KOPT-K1 (cell line): ENCODE measurements around the gene LGALS16.

Source experiments
- H3K27ac ChIP-seq: fragments of 200-600 bp; sonication (generic); 2 replicates; pipeline ENCODE4 v1.5.1; 2016; ENCODE audit warnings: antibody characterized with exemption, mild to moderate bottlenecking, low read depth, low read length; ENCODE audit not compliant: poor library complexity, severe bottlenecking
- H3K36me3 ChIP-seq: fragments of 200-600 bp; sonication (generic); 2 replicates; pipeline ENCODE4 v1.5.1; 2017; ENCODE audit warnings: antibody characterized with exemption, mild to moderate bottlenecking, low read length, moderate library complexity; ENCODE audit not compliant: insufficient read depth
- H3K9me3 ChIP-seq: fragments of 200-600 bp; sonication (generic); 2 replicates; pipeline ENCODE4 v1.5.1; 2017; ENCODE audit warnings: antibody characterized with exemption, low read length, mild to moderate bottlenecking; ENCODE audit not compliant: insufficient read depth, poor library complexity, severe bottlenecking

LGALS16 gene

GRCh38 chr19:39692166-39692565 lies 36.5 kb downstream of the LGALS16 start:
- Histone ChIP-seq H3K36me3 (no peaks in the 10 kb centered on the region), H3K9me3 (peaks cover 7% of the 10 kb centered on the region), H3K27ac (no peak overlapping the region)

- Histone ChIP-seq H3K9me3 (peaks cover 7% of the 10 kb centered on the region), H3K36me3 (no peaks in the 10 kb centered on the region), H3K27ac (no peak overlapping the region)
These were observed 37.1 kb downstream of the LGALS16 start for GRCh38 chr19:39692822-39693221.

- Histone ChIP-seq H3K9me3 (no peaks in the 10 kb centered on the region), H3K36me3 (no peaks in the 10 kb centered on the region), H3K27ac (no peak overlapping the region)
These were observed 40.0 kb downstream of the LGALS16 start for GRCh38 chr19:39695759-39696158.

DNA sequence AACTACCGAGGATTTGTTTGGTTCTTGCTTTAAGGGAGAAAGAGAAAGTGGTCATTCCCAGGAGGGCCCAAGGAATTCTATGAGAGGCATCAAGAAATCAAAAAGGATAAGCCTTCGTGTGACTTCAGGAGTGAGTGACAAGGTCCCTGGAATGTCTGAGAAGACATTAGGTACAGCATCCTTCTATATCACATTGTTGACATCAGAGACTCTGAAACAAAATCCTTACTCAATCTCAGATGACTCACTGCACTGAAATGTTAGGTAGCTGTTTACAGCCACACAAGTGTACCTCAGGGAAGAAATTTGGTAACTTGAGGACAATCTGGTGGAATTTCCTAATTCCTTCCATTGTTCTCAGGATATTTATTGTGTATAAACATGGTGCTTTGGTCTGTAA lies 40.7 kb downstream of the LGALS16 start:
- H3K27ac ChIP-seq: no peak overlapping the region
- no peaks in the 10 kb centered on the region for H3K36me3 ChIP-seq
- H3K9me3 ChIP-seq: no peaks in the 10 kb centered on the region

- Histone ChIP-seq H3K27ac (no peak overlapping the region), H3K36me3 (no peaks in the 10 kb centered on the region)
These were observed 42.8 kb downstream of the LGALS16 start for GRCh38 chr19:39698535-39698934.

DNA sequence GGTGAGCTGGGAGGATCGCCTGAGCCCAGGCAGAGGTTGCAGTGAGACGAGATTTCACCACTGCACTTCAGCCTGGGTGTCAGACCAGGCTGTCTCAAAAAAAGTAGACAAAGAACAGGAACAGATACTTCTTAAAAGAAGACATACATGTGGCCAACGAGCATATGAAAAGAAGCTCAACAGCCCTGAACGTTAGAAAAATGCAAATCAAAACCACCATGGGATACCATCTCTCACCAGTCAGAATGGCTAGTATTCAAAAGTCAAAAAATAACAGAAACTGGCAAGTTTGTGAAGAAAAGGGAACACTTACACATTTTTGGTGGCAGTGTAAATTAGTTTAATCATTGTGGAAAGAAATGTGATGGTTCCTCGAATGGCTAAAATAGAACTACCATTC lies 45.6 kb downstream of the LGALS16 start:
- Histone ChIP-seq H3K27ac (no peak overlapping the region), H3K36me3 (no peaks in the 10 kb centered on the region), H3K9me3 (no peaks in the 10 kb centered on the region)

More at GRCh38 chr19:39698535-39698934, 42.8 kb downstream of the LGALS16 start:
- no peaks in the 10 kb centered on the region for H3K9me3 ChIP-seq

- Histone ChIP-seq H3K27ac (no peak within 1 kb of the TSS), H3K9me3 (no peaks in the 10 kb centered on the region), H3K36me3 (no peaks in the 10 kb centered on the region)
These were observed 48.7 kb downstream of the LGALS16 start, which contains the start of gene LGALS14 for GRCh38 chr19:39704181-39705044. LGALS14 (plus strand) TSS chr19:39704481; CDS start chr19:39704529, 48 bp downstream.

DNA sequence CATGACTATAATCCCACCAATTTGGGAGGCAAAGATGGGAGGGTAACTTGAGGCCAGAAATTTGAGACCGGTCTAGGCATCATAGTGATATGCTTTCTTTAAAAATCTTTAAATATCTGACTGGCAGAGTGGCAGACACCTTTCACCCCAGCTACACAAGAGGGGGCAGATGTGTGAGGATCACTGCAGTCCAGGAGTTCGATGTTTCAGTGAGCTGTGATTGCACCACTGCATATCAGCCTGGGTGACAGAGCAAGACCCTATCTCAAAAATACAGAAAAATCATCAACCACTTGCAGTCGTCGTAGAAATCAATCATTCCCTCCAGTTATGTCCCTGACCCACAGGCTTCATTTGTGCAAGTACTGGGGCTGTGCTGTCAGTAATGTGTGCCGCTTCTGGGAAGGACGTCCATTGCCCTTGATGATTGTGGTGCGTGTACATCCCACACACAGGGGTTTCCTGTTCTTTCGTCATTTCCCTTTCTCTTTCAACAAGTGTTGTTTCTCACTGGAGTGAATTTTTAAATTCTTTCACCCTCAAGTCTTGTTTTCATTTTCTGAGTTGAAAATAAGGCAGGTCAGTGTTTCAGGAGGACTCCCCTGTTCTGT lies 50.0 kb downstream of the LGALS16 start:
- no peaks in the 10 kb centered on the region for H3K36me3 ChIP-seq
- no peak overlapping the region for H3K27ac ChIP-seq
- no peaks in the 10 kb centered on the region for H3K9me3 ChIP-seq

- Histone ChIP-seq H3K36me3 (no peaks in the 10 kb centered on the region), H3K9me3 (no peaks in the 10 kb centered on the region), H3K27ac (no peak overlapping the region)
These were observed 52.9 kb downstream of the LGALS16 start for GRCh38 chr19:39708594-39708993.

- Histone ChIP-seq H3K9me3 (no peaks in the 10 kb centered on the region), H3K36me3 (no peaks in the 10 kb centered on the region), H3K27ac (no peak overlapping the region)
These were observed 53.5 kb downstream of the LGALS16 start for GRCh38 chr19:39709026-39709872.
